Activated CD8-positive, alpha-beta T cell treated with anti-CD3 and anti-CD28 coated beads for 36 hours (primary cell): ENCODE results near the gene CEP57. TPM values are rescaled to one million over a fixed set of nuclear protein-coding genes. Genes with fewer than 3 reads are reported as not detected.

Source experiments
- ATAC-seq: fragments of 200-7000 bp; cut with Tn5 transposase; one replicate; pipeline ENCODE4 v1.10.0; 2021; ENCODE audit warnings: mild to moderate bottlenecking, moderate library complexity
- CTCF ChIA-PET: fragments of 350-600 bp; sonication (Branson Sonifier 250); formaldehyde crosslinking; loops from one replicate; lab custom pipeline; 2021; ENCODE audit warnings: antibody characterized with exemption; lab: Charles Lee
- POLR2A ChIA-PET: fragments of 350-600 bp; sonication (Branson Sonifier 250); formaldehyde crosslinking; loops from one replicate; lab custom pipeline; 2021; ENCODE audit warnings: antibody characterized with exemption; lab: Charles Lee
- DNase-seq: peaks from one replicate; pipeline ENCODE4 v3.0.0-alpha.2; 2020
- H3K27ac Mint-ChIP-seq: one replicate; pipeline ENCODE4 v1.8.0; 2021; ENCODE audit warnings: mild to moderate bottlenecking, mixed read lengths
- H3K27me3 Mint-ChIP-seq: one replicate; pipeline ENCODE4 v1.8.0; 2021; ENCODE audit warnings: mixed read lengths
- H3K36me3 Mint-ChIP-seq: one replicate; pipeline ENCODE4 v1.8.0; 2021; ENCODE audit warnings: low read depth, mixed read lengths
- H3K4me1 Mint-ChIP-seq: one replicate; pipeline ENCODE4 v1.8.0; 2021; ENCODE audit warnings: low read depth, mixed read lengths
- H3K4me3 Mint-ChIP-seq: one replicate; pipeline ENCODE4 v1.8.0; 2021; ENCODE audit warnings: mild to moderate bottlenecking, moderate library complexity, mixed read lengths
- H3K9me3 Mint-ChIP-seq: one replicate; pipeline ENCODE4 v1.8.0; 2021; ENCODE audit warnings: mixed read lengths
- intact Hi-C: fragments of 100-400 bp; cut with micrococcal nuclease; formaldehyde crosslinking; loops from one replicate; pipeline ENCODE4 v1.10.0; 2022
- total RNA-seq, 2 experiments: library from RNA; stranded (reverse); gene quantifications; one replicate each; pipeline ENCODE4 v1.2.3, GENCODE V29; 2021
- TF ChIP-seq, protein P1 (sequence below): fragments of 200-600 bp; IDR thresholded peaks from one replicate; pipeline ENCODE4 v1.8.0; 2022; ENCODE audit warnings: antibody characterized with exemption, mild to moderate bottlenecking

The CEP57 gene
- total RNA-seq, 2 experiments from 2014 or later, result 123 to 124 TPM

DNA sequence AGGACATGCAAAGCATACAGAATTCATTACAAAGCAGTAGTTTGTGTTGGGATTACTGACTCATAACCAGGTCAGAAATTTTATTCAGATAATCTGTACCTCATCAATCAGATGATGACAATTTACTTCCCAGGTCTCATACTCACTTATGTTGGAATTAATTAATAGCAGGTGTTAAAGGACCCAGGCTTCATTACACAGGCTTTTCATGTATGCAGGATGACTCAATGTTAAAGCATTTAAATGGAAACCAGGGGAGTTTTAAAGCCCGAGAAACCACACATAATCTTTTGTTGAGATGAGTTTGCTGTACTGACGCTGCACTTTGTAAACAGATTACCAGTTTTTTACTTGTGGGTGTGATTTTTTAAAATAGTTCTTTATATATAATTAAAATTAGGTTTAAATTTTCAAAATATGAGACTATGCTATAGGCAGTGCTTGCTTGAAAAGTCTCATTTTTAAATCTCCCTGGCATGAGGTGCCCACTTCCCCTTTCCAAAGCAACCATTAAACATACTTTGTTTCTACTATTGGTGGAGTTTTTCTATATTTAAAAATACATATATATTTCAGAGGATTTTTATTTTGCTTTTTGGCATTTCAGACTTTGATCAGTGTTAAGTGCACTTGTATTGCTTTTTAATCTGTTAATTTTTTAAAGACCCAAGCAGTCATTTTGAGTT is 41.0 kb downstream of the CEP57 start:
- TF ChIP-seq, protein P1, sequence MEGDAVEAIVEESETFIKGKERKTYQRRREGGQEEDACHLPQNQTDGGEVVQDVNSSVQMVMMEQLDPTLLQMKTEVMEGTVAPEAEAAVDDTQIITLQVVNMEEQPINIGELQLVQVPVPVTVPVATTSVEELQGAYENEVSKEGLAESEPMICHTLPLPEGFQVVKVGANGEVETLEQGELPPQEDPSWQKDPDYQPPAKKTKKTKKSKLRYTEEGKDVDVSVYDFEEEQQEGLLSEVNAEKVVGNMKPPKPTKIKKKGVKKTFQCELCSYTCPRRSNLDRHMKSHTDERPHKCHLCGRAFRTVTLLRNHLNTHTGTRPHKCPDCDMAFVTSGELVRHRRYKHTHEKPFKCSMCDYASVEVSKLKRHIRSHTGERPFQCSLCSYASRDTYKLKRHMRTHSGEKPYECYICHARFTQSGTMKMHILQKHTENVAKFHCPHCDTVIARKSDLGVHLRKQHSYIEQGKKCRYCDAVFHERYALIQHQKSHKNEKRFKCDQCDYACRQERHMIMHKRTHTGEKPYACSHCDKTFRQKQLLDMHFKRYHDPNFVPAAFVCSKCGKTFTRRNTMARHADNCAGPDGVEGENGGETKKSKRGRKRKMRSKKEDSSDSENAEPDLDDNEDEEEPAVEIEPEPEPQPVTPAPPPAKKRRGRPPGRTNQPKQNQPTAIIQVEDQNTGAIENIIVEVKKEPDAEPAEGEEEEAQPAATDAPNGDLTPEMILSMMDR, result no peak
- DNase-seq, result no peak
- no peaks in the 10 kb centered on the region for H3K27me3 Mint-ChIP-seq
- no peaks in the 10 kb centered on the region for H3K9me3 Mint-ChIP-seq
- no peak for ATAC-seq
- peaks cover 11% of the 10 kb centered on the region for H3K4me1 Mint-ChIP-seq
- no peak overlapping the region for H3K4me3 Mint-ChIP-seq
- POLR2A ChIA-PET, result interaction anchor here (1.1 kb wide), 1 partner anchor 45 kb away, joined by 3 read pairs; no protein-coding TSS in a partner anchor
- intact Hi-C loops, result loop anchor here (10.0 kb wide), 1 partner anchor 563 kb away; the partner anchor contains the start of gene JRKL
- CTCF ChIA-PET, result interaction anchor here (0.8 to 1.3 kb wide), 2 partner anchors 563 kb away, joined by 3 to 4 read pairs; no protein-coding TSS in a partner anchor
- peaks cover 36% of the 10 kb centered on the region for H3K36me3 Mint-ChIP-seq
- peak overlapping the region; percentile 5 for H3K27ac Mint-ChIP-seq

DNA sequence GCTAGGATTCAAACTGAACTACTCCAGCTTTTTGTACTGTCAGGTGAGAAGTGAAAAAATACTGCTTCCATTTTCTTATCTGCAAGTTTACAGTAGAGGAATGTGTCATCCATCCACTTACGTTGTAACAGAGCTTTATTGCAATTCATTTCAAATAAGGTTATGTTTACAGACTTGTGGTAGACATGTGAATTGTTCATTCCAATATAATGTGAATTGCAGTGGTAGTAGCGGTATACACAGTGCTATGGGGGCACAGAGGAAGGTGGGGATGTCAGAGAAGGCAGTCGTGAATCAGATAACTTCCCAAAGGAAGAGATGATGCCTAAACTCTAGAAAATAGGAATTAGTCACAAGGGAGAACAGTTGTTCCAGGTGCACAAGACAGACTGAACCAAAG is 42.5 kb downstream of the CEP57 start:
- intact Hi-C loops, result loop anchor here (10.0 kb wide), 1 partner anchor 562 kb away; the partner anchor contains the start of gene JRKL

DNA sequence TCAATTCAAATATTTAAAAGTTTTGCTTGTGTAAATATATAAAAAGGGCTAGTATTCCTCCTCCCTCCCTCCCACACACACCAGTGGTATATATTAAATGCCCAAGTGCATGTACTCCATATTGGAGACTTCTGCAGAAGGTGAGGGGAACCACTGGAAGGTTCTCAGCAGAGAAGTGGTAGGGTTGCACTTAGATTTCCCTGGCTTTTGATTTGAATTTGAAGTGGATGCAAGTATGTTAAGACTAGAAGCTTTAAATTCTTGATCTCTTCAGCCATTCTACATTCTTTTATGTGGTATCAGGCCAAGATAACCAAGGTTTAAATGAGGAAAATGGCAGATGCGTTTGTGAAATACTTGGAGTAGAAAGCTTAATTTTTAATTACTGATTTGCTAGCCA is 43.1 kb downstream of the CEP57 start:
- Mint-ChIP-seq H3K9me3 (no peaks in the 10 kb centered on the region), H3K36me3 (peaks cover 44% of the 10 kb centered on the region), H3K27ac (no peak overlapping the region), H3K27me3 (no peaks in the 10 kb centered on the region), H3K4me1 (peaks cover 11% of the 10 kb centered on the region), H3K4me3 (no peak overlapping the region)
- ChIA-PET CTCF (interaction anchor here (0.8 to 5.1 kb wide), 5 partner anchors 12 to 567 kb away, joined by 3 to 34 read pairs (median 3); no protein-coding TSS in a partner anchor), POLR2A (no interaction called here)
- TF ChIP-seq, protein P1, result no peak
- ATAC-seq, result no peak
- intact Hi-C loops, result loop anchor here (10.0 kb wide), 1 partner anchor 561 kb away; the partner anchor contains the start of gene JRKL
- DNase-seq, result no peak

More for the DNA sequence above, 42.5 kb downstream of the CEP57 start:
- TF ChIP-seq, protein P1, result no peak
- DNase-seq, result no peak
- H3K36me3 Mint-ChIP-seq, result peaks cover 39% of the 10 kb centered on the region
- POLR2A ChIA-PET, result interaction anchor here (1.1 kb wide), 1 partner anchor 43 kb away, joined by 3 read pairs; no protein-coding TSS in a partner anchor
- H3K27ac Mint-ChIP-seq, result no peak overlapping the region
- peaks cover 11% of the 10 kb centered on the region for H3K4me1 Mint-ChIP-seq
- H3K9me3 Mint-ChIP-seq, result no peaks in the 10 kb centered on the region
- no peak overlapping the region for H3K4me3 Mint-ChIP-seq
- no peaks in the 10 kb centered on the region for H3K27me3 Mint-ChIP-seq
- ATAC-seq, result no peak
- CTCF ChIA-PET, result interaction anchor here (1.6 to 5.1 kb wide), 2 partner anchors 16 to 561 kb away, joined by 3 to 34 read pairs; no protein-coding TSS in a partner anchor

DNA sequence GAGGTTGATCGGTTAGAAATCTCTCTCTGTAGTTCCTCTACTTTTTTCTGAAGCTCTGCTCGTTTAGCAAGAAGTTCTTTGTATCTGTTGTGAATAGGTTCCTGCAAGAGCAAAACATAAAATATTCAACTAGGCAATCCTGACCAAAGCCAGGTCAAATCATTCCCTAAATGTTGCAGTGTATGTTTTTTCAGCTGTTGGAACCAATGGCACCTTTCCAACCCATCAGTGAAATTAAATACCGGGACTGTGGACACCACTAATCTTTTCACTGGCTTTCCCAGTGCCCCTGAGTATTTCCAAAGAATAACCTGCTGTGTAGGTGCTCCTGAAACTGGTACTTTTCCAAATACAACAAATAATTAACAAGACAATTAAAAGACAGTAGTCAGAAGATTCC is 45.1 kb downstream of the CEP57 start:
- intact Hi-C loops, result loop anchor here (5.0 to 10.0 kb wide), 2 partner anchors 559 to 587 kb away; partner anchors contain the start of gene JRKL
- peaks cover 42% of the 10 kb centered on the region for H3K36me3 Mint-ChIP-seq
- no peaks in the 10 kb centered on the region for H3K27me3 Mint-ChIP-seq
- ChIA-PET CTCF (interaction anchor here (0.5 to 5.1 kb wide), 21 partner anchors 8 to 629 kb away, joined by 3 to 34 read pairs (median 4); partner anchors contain the start of genes CCDC82, JRKL and MAML2), POLR2A (no interaction called here)
- TF ChIP-seq, protein P1, result no peak
- H3K4me3 Mint-ChIP-seq, result no peak overlapping the region
- no peak for ATAC-seq
- H3K27ac Mint-ChIP-seq, result no peak overlapping the region
- H3K4me1 Mint-ChIP-seq, result peaks cover 7% of the 10 kb centered on the region
- no peaks in the 10 kb centered on the region for H3K9me3 Mint-ChIP-seq
- no peak for DNase-seq
